NOMO-1 (cell line): ENCODE results near the gene KLHL25.
A peak's percentile ranks its signal among the peaks of the same experiment; 100 is the strongest.
"Not testable (repeated sequence)": the region's sequence is repeated elsewhere in the genome, so short reads cannot be mapped to it uniquely, and the experiment has no call there.

ENCODE experiments used
- DNase-seq, 2 experiments: peaks; one replicate each; lab custom pipeline; 2025; ENCODE audit not compliant: unreplicated experiment in 2 of 2; lab: John Stamatoyannopoulos, UW

KLHL25 gene, protein sequence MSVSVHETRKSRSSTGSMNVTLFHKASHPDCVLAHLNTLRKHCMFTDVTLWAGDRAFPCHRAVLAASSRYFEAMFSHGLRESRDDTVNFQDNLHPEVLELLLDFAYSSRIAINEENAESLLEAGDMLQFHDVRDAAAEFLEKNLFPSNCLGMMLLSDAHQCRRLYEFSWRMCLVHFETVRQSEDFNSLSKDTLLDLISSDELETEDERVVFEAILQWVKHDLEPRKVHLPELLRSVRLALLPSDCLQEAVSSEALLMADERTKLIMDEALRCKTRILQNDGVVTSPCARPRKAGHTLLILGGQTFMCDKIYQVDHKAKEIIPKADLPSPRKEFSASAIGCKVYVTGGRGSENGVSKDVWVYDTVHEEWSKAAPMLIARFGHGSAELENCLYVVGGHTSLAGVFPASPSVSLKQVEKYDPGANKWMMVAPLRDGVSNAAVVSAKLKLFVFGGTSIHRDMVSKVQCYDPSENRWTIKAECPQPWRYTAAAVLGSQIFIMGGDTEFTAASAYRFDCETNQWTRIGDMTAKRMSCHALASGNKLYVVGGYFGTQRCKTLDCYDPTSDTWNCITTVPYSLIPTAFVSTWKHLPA

DNA sequence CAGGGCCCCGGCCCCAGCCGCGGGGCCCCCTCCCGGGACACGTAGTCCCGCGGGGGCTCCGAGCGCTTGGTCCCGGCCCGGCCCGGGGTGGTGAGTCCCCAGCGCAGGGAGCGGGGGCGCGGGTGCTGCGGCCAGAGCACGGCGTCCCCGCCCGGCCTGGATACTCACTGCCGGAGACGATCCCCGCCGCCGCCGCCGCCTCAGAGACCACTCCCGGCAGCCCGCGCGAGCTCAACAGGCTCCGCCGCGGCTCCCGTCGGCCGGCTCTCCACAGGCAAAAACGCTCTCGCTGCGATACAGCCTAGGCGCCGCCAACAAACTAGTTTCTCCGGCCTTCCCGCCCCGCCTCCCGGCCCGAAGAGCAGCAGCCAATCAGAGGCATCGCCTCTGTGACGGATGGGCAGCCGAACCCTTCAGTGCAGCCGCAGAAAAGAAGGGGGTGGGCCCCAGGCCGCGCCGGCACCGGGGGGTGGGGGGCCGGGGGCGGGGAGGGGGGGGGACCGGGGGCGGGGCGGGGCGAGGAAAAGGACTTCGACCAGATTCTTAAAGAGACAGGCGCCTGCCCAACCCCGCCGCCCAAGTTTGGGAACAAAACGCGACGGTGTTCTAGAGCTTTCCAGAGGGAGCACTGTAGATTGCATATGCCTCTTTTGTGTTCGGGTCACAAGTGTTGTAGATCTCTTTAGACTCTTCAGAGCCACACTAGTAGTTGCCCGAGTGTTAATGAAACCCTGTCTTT lies at the start of gene KLHL25:
Gene KLHL25 (minus strand): TSS at position 328 of the 739 bp plus-strand sequence. CDS start 25,115 bp downstream, outside the sequence.
- peak; percentile 94 to 98 for DNase-seq

DNA sequence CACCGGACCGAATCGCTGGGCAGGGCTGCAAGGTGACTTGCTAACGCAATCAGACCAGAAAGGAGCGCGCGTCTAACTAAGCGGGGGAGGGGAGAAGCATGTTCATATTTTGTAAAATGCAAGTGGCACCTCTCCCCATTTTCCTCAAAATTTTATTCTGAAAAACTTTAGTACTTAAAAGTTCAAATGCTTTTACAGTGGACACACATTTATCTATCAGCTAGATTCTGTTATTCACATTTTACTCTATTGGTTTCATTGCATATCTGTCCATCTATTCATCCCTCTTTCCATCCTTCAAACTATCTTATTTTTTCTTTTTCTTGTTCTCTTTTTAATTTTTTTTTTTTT lies 46.1 kb upstream of the KLHL25 start:
- DNase-seq: no peak

DNA sequence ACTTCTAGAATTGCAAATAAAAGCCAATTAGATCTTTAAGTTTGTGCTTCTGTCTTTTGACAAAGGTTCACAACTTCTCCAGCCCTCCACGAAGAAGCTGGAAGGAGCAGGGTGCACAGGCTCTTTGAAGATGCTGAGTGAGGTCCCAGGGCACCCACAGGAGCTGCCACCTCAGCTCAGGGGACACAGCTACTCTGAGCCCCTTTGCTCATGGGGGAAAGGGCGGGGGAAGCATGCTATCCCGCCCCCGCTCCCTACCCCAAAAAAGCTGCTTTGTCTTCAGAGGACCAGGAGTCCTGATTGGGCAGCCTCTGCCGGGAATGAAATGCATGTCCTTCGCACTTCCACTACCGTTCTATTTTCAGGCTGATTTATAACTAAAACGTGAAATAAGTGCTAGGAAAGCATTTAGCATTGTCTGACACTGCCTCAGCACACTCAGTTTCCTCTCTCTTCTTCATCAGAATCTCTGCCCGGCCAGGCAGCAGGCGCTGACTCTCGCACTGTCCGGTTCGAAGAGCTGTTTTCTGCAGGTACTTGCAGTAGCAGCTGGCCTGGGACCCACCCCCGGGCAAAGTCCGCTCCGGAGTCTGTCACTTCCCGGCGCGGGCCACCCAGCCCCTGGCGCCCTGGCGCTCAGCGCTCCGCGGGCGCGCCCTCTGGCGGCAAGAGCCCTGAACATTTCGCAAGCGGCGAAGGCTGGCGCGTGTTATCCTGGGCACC lies 45.5 kb upstream of the KLHL25 start:
- DNase-seq: peak; percentile 64 to 86

GRCh38 chr15:85839643-85840042 lies 44.9 kb upstream of the KLHL25 start:
- peak in 1 of 2 experiments; percentile 49 for DNase-seq

- no peak for DNase-seq
Measured at GRCh38 chr15:85838655-85839054, 43.9 kb upstream of the KLHL25 start.

- no peak for DNase-seq
Measured at GRCh38 chr15:85837881-85838280, 43.2 kb upstream of the KLHL25 start.

GRCh38 chr15:85837011-85837433 lies 42.3 kb upstream of the KLHL25 start:
- DNase-seq: no peak

GRCh38 chr15:85834651-85835050 lies 39.9 kb upstream of the KLHL25 start:
- DNase-seq: no peak

DNA sequence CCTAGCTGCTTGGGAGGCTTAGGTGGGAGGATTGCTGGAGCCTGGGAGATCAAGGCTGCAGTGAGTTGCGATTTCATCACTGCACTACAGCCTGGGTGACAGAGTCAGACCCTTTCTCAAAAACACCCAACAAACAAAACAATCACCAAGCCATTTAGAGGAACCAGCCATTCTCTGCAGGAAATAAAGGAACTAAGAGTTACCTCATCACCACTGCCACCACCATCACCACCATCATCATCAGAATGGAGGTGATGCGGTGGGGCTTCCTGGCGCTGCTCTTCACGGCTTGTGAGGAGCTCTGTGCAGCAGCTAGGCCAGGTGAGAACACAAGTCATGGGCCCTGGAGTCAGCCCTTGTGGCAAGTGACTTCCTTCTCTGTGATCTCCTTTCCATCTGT lies 37.7 kb upstream of the KLHL25 start:
- DNase-seq: peak; percentile 41 to 77

DNA sequence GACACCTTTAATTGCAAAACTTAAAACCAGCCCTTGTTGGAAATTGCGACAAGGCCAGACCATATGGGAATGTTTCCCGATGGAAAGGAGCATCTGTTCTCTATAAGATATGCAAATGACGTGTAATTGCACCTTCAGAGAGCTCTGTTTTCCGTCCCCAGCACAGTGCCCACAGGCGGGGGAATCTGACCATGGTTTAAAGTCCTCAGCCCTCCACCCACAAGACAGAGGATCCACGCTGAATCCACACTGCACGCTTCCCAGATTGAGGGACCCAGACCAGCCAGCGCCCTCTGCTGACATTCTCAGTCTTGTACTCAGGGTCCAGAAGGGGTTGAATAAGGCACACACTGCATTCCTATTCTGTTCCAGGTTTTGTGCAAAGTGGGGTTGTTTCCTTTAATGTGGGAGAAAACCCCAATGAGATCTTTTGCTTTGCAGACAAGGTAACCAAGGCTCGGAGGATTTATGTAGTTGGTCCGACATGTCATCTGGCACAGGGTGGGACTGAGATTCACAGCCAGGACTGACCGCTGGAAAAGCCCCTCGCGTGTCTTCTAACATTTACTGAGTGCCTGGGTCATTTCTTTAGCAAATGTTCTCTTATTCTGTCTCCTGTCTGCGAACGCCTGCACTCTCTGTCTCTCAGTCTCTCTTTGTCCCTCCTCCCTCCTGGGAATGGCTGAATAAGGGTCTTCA lies 36.8 kb upstream of the KLHL25 start:
- no peak for DNase-seq

- DNase-seq: not testable (repeated sequence)
Measured at GRCh38 chr15:85829754-85830153, 35.0 kb upstream of the KLHL25 start.

GRCh38 chr15:85828874-85829273 lies 34.1 kb upstream of the KLHL25 start:
- no peak for DNase-seq

- no peak for DNase-seq
Measured at GRCh38 chr15:85828126-85828525, 33.4 kb upstream of the KLHL25 start.

DNA sequence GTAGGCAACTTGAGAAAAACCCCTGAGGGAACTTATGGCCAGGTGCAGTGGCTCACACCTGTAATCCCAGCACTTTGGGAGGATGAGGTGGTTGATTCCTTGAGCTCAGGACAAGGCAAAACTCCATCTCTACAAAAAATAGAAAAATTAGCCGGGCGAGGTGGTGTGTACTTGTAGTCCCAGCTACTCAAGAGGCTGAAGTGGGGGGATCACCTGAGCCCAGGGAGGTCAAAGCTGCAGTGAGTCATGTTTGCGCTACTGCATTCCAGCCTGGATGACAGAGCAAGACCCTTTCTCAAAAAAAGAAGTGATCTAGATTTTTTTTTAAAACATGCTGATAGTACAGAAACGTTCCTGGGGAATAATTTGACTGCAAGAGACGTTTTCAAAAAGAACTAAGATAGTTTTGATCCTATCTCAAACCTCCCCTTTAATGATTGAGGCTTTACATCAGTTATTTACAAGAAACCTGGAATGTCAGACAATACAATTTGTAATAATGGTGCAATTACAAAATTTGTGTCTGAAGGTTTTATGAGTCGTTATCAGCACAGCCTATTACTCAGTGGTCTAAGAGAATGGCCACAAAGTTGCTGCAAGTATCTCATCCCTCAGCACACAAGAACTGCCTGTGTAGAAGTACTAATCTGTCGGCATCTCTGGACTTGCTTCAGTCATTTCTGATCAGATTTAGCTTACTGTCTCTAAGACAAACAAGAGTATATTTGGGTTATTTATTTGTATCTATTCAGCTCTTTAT lies 32.2 kb upstream of the KLHL25 start:
- no peak for DNase-seq

DNA sequence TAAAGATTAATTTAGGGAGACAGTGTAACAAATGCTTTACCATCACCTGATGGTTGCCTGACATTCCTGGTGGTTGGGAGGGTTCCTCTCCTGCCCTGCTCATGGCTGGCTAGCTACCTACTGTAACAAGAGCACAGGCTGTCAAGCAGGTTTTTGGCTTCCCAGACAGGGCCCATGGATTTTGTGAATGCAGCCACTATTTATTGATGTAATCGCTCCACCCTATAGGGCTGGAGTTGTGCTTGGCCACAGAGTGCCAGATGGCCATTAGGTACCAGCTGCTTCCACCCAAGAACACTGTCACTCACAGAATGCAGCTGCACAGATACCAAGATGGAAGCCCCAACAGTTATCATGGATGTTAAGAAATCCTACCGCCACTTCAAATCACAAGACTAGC lies 31.0 kb upstream of the KLHL25 start:
- no peak for DNase-seq

DNA sequence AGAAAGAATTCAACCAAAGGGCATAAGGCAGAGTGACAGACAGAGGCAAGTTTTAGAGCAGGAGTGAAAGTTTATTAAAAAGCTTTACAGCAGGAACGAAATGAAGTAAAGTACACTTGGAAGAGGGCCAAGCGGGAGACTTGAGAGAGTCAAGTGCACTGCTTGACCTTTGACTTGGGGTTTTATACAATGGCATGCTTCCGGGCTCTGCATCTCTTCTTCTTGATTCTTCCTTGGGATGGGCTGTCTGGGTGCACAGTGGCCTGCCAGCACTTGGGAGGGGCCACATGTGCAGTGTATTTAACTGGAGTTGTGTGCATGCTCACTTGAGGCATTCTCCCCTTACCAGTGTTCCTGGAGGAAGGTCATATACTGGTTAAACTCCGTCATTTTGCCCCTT lies 30.4 kb upstream of the KLHL25 start:
- DNase-seq: no peak

GRCh38 chr15:85821545-85821944 lies 26.8 kb upstream of the KLHL25 start:
- DNase-seq: no peak

GRCh38 chr15:85819938-85820337 lies 25.2 kb upstream of the KLHL25 start:
- DNase-seq: no peak

GRCh38 chr15:85813234-85813633 lies 18.5 kb upstream of the KLHL25 start:
- DNase-seq: no peak

DNA sequence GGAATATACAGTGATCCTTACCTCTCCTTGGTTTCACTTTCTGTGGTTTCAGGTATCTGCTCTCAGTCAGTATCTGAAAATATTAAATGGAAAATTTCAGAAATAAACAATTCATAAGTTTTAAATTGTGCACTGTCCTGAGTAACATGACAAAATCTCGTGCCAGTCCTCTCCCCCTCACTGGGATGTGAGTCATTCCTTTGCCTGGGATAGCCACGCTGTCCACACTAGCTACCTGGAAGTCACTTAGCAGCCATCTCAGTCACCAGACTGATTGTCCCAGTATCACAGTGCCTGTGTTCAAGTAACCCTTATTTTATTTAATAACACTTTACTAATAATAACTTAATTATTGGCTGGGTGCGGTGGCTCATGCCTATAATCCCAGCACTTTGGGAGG lies 15.3 kb upstream of the KLHL25 start:
- DNase-seq: no peak
